HG02943 (cell line): ENCODE results near the gene SDSL.

Experiments used
- ATAC-seq: cut with Tn5 transposase; IDR thresholded peaks from one replicate; pipeline ENCODE4 v1.9.1; 2021; ENCODE audit warnings: mild to moderate bottlenecking, low read depth, moderate library complexity; ENCODE audit not compliant: unreplicated experiment

SDSL gene

DNA sequence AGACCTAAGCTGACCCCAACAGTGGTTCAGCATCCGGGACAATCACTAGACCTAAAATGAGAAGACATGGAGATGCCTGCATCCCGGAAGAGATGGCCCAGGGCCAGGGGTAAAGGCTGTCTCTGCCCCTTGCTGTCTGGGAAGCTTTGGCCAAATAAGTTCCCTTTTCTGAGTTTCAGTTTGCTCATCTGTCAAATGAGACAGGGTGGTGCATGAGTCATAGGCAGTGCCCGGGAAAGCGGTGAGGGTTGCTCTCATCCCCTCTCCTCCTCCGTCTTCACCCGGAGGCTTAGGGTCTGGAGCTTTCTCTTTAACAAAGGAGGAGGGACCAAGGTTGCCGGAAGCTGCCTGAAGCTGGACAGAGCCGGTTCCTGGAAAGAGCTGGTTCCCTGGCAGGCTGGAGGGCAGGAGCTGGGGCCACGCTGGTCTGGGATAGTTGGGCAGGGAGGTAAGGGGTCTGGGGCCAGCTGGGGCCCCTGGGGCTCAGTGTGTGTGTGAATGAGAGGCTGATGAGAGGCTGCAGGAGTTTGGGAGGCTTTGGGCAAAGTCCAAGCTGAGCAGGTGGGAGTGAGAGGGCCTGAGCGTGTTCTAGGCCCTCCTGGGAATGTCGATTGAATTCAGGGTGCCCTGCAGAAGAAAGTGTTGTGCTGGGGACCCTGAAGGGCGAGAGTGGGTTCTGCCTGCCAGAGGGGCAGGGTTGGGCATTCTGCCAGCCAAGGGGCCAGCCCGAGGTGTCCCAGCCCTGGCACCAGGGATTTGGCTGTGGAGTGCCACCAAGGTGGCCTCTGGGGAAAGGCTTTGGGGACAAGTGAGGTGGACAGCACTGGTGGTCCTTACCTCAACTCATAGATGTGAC lies at the start of gene SDSL:
SDSL (plus strand) TSS at position 351 of the 856 bp plus-strand sequence. CDS start 5,603 bp downstream, outside the sequence.
- peak; percentile 71 for ATAC-seq

DNA sequence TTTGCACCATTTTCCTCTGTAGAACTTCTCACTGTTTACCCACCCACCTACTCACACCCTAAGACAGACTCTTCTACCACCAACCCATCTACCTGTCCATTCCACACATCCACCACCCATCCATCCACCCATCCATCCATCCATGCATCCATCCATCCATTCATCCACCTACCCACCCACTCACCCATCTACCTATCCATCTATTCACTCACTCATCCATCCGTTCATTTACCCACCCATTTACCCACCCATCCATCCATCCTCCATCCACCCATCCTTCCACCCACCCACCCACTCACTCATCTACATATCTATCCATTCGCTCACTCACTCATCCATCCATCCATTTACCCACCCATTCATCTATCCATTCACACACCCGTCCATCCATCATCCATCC lies 48.7 kb upstream of the SDSL start:
- ATAC-seq: no peak

GRCh38 chr12:113373969-113374368 lies 48.2 kb upstream of the SDSL start:
- ATAC-seq: no peak

GRCh38 chr12:113374823-113375428 lies 47.3 kb upstream of the SDSL start:
- no peak for ATAC-seq

GRCh38 chr12:113378291-113378690 lies 43.9 kb upstream of the SDSL start:
- no peak for ATAC-seq

GRCh38 chr12:113381220-113381619 lies 41.0 kb upstream of the SDSL start:
- no peak for ATAC-seq

DNA sequence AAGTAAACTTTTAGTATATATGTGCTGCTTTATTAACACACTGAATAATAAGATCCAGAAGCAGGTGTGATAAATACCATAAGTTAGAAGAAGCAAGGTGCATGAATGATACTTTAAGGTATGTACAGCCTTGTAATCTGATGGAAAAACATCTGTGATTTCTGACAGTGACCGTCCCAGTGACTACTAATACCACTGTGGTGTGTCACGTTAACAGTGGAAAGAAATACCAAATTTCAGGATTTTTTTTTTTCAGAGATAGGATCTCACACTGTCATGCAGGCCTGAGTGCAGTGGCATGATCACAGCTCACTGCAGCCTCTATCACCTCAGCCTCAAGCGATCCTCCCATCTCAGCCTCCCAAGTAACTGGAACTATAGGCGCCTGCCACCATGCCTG lies 40.0 kb upstream of the SDSL start:
- no peak for ATAC-seq

GRCh38 chr12:113384778-113385177 lies 37.4 kb upstream of the SDSL start:
- no peak for ATAC-seq

DNA sequence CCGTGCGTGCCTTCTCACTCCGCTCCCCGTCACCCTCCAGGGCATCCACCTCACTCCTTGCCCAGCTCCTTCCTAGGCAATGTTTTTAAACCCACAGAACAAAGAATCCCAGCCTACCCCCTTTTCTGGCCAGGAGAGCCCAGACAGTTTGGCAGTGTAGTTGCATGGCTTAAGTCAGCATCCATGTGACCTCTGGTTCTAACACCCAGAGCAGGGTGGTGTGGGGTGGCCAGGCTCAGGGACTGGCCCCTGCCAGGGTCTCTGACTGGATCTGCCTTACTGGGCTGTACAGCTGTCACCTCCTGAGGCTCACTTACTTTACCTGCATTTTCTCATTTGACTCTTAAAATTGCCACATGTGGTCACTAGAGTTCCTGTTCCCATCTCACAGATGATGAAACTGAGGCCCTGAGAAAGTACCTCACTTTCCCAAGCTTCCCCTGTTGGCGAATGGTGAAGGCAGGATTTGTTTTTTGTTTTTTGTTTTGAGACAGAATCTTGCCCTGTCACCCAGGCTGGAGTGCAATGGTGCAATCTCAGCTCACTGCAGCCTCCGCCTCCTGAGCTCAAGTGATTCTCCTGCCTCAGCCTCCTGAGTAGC lies 36.8 kb upstream of the SDSL start:
- no peak for ATAC-seq

- ATAC-seq: no peak
Measured at GRCh38 chr12:113386866-113387566, 35.2 kb upstream of the SDSL start.

DNA sequence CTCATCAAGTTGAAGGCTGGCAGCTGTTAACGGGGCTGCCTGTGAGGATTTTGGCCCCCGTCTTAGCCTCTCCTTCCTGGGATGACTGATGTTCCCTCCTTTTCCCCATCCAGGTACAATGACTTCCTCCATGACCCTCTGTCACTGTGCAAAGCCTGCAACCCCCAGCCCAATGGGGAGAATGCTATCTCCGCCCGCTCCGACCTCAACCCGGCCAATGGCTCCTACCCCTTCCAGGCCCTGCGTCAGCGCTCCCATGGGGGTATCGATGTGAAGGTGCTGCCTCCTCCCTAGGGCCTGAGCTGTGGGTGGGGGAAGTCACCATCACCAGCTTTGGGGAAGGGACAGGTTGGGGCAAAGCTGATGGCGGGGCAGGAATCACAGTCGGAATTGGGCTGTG lies 34.5 kb upstream of the SDSL start:
- ATAC-seq: no peak

- ATAC-seq: no peak
Measured at GRCh38 chr12:113388351-113388750, 33.8 kb upstream of the SDSL start.

DNA sequence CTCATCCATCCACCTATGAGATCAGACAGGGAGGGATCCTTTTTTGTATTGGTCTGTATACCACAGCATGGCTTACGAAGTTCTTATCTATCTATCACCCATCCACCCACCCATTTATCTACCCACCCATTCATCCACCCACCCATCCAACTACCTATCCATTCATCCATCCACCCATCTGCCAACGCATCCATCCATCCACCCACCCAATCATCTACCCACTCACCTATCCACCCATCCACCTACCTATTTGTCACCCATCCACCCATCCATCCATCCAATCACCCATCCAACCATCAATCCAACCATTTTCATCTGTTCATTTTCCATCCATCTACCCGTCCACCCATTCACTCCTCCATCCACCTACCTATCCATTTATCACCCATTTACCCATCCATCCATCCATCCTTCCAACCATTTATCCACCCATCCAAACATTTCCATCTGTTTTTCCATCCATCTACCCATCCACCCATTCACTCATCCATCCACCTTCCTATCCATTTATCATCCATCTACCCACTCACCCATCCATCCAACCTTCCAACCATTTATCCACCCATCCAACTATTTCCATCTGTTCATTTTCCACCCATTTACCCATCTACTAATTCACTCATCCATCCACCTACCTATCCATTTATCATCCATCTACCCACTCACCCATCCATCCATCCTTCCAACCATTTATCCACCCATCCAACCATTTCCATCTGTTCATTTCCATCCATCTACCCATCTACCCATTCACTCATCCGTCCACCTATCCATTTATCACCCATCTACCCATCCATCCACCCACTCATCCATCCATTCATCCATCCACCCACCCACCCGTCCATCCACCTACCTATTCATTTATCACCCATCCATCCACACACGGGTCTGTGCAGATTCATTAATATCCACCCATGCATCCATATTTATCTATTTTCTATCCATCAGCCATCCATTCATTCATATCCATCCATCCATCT lies 31.8 kb upstream of the SDSL start:
- no peak for ATAC-seq

DNA sequence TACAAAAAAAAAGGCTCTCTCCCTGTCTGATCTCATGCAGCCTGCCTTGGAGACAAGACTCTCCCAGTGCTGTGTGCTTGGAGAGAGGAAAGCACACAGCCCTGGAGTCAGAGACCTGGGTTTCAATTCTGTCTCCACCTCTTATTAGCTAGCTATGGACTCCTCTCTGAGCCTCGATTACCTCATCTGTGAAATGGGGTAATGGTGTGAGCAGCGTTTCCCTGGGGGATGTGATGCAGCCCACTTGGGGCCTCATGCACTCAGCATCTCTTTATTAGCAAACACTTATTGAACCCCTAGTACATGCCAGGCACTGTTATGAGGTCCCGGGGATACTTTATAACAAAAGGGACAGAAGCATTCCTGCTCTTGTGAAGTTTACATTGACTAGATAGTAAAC lies 31.0 kb upstream of the SDSL start:
- no peak for ATAC-seq

DNA sequence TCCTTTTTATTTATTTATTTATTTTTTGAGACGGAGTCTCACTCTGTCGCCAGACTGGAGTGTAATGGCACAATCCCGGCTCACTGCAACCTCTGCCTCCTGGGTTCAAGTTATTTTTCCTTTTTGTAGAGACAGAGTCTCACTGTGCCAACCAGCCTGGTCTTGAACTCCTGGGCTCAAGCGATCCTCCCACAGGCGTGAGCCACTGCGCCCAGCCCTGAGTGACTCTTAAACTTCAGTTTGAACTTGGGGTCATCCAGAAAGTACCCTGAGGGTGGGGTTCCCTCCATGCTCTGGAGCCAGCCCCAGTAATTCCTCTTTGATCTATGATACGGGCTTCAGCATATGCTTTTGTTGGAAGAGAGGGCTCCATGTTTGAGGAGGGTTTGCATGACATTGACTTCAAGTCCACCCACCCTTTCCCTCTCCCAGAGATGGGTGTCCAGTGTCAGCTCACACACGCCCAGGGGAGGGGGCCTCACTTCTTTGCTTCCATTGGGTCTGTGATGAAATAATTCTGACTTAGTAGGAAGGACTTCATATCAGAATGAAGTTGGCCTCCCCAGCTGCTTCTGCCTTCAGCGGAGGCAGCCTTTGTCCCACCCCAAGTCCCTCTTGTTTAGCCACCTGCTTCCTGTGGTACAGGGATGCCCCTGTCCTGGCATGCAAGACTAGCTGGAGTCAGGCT lies 30.4 kb upstream of the SDSL start:
- no peak for ATAC-seq

- no peak for ATAC-seq
Measured at GRCh38 chr12:113392520-113392919, 29.7 kb upstream of the SDSL start.

GRCh38 chr12:113392988-113393579 lies 29.1 kb upstream of the SDSL start:
- ATAC-seq: no peak

DNA sequence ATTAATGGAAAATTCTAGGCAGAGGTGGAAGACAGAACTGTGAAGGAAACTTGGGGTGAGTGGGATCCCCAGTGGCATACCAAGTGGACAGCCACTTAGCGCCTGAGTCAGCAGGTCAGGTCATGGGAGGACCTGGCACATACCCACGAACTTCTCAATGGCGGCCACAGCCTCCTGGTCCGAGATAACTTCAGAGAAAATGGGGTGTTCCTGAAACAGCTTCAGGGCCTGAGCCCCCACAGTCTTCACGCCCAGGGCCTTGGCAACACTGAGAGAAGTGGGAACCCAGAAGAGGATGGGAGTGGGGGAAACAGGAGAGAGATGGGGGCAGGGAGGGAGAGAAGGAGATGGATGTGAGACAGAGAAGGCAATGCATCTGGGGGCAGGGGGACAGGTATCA lies 28.4 kb upstream of the SDSL start:
- no peak for ATAC-seq

- ATAC-seq: no peak
Measured at GRCh38 chr12:113395119-113395518, 27.1 kb upstream of the SDSL start.
